Left renal pelvis (tissue), 4 donors: ENCODE results near the gene AHI1. TPM values are rescaled to one million over a fixed set of nuclear protein-coding genes. Genes with fewer than 3 reads are reported as not detected.

Experiments used
- DNase-seq, 4 donors: peaks; one replicate each; pipeline ENCODE4 v3.0.0-alpha.2; 2013; ENCODE audit warnings: low read depth in 4 of 4, low spot score in 3 of 4
- polyA plus RNA-seq, 4 donors: library from polyadenylated mRNA; unstranded; fragments of 120-200 nt; gene quantifications; one replicate each; pipeline ENCODE4 v1.2.1, GENCODE V29; 2013; ENCODE audit not compliant: insufficient read length in 4 of 4

Gene AHI1
- polyA plus RNA-seq, 4 donors = 35.3 to 81.7 (median 61.8) TPM

GRCh38 chr6:135243871-135244796 lies 253.4 kb downstream of the AHI1 start:
- DNase-seq = no peak

- DNase-seq = no peak
Observed at GRCh38 chr6:135240711-135241110, 256.8 kb downstream of the AHI1 start.

- DNase-seq = no peak
Observed at GRCh38 chr6:135236732-135237131, 260.8 kb downstream of the AHI1 start.

- no peak for DNase-seq
Observed at GRCh38 chr6:135236319-135236718, 261.2 kb downstream of the AHI1 start.

- DNase-seq = no peak
Observed at GRCh38 chr6:135235716-135236115, 261.8 kb downstream of the AHI1 start.

GRCh38 chr6:135234492-135234780 lies 263.1 kb downstream of the AHI1 start:
- no peak for DNase-seq

- no peak for DNase-seq
Observed at GRCh38 chr6:135233686-135234491, 263.7 kb downstream of the AHI1 start.
